Activated CD8-positive, alpha-beta T cell treated with anti-CD3 and anti-CD28 coated beads for 36 hours (primary cell): ENCODE data around the gene PPARGC1A. TPM values are rescaled to one million over a fixed set of nuclear protein-coding genes. Genes with fewer than 3 reads are reported as not detected.

Experiments
- ATAC-seq: fragments of 200-7000 bp; cut with Tn5 transposase; one replicate; pipeline ENCODE4 v1.10.0; 2021; ENCODE audit warnings: mild to moderate bottlenecking, moderate library complexity
- CTCF ChIA-PET: fragments of 350-600 bp; sonication (Branson Sonifier 250); formaldehyde crosslinking; loops from one replicate; lab custom pipeline; 2021; ENCODE audit warnings: antibody characterized with exemption; lab: Charles Lee
- POLR2A ChIA-PET: fragments of 350-600 bp; sonication (Branson Sonifier 250); formaldehyde crosslinking; loops from one replicate; lab custom pipeline; 2021; ENCODE audit warnings: antibody characterized with exemption; lab: Charles Lee
- DNase-seq: peaks from one replicate; pipeline ENCODE4 v3.0.0-alpha.2; 2020
- H3K27ac Mint-ChIP-seq: one replicate; pipeline ENCODE4 v1.8.0; 2021; ENCODE audit warnings: mild to moderate bottlenecking, mixed read lengths
- H3K27me3 Mint-ChIP-seq: one replicate; pipeline ENCODE4 v1.8.0; 2021; ENCODE audit warnings: mixed read lengths
- H3K36me3 Mint-ChIP-seq: one replicate; pipeline ENCODE4 v1.8.0; 2021; ENCODE audit warnings: low read depth, mixed read lengths
- H3K4me1 Mint-ChIP-seq: one replicate; pipeline ENCODE4 v1.8.0; 2021; ENCODE audit warnings: low read depth, mixed read lengths
- H3K4me3 Mint-ChIP-seq: one replicate; pipeline ENCODE4 v1.8.0; 2021; ENCODE audit warnings: mild to moderate bottlenecking, moderate library complexity, mixed read lengths
- H3K9me3 Mint-ChIP-seq: one replicate; pipeline ENCODE4 v1.8.0; 2021; ENCODE audit warnings: mixed read lengths
- CTCF ChIP-seq: fragments of 200-600 bp; IDR thresholded peaks from one replicate; pipeline ENCODE4 v1.8.0; 2022; ENCODE audit warnings: antibody characterized with exemption, mild to moderate bottlenecking
- intact Hi-C: fragments of 100-400 bp; cut with micrococcal nuclease; formaldehyde crosslinking; loops from one replicate; pipeline ENCODE4 v1.10.0; 2022
- total RNA-seq, 2 experiments: library from RNA; stranded (reverse); gene quantifications; one replicate each; pipeline ENCODE4 v1.2.3, GENCODE V29; 2021

Gene PPARGC1A
- total RNA-seq, 2 experiments from 2014 or later = not detected

GRCh38 chr4:23887989-23888388, 1.9 kb downstream of the PPARGC1A start:
- H3K4me3 Mint-ChIP-seq = no peak overlapping the region
- H3K27ac Mint-ChIP-seq = no peak overlapping the region
- ATAC-seq (no peak), DNase-seq (no peak)
- intact Hi-C loops = no loop called here
- no peaks in the 10 kb centered on the region for H3K36me3 Mint-ChIP-seq
- H3K27me3 Mint-ChIP-seq = peaks cover 18% of the 10 kb centered on the region
- H3K9me3 Mint-ChIP-seq = no peaks in the 10 kb centered on the region
- H3K4me1 Mint-ChIP-seq = peaks cover 10% of the 10 kb centered on the region
- ChIA-PET CTCF (interaction anchor here (0.6 kb wide), 1 partner anchor 12 kb away, joined by 3 read pairs; no protein-coding TSS in a partner anchor), POLR2A (no interaction called here)
- TF ChIP-seq CTCF = no peak

- no peaks in the 10 kb centered on the region for H3K9me3 Mint-ChIP-seq
- ChIA-PET POLR2A (no interaction called here), CTCF (no interaction called here)
- DNase-seq (no peak), ATAC-seq (no peak)
- peaks cover 16% of the 10 kb centered on the region for H3K27me3 Mint-ChIP-seq
- TF ChIP-seq CTCF = no peak
- H3K36me3 Mint-ChIP-seq = no peaks in the 10 kb centered on the region
- intact Hi-C loops = no loop called here
- no peak overlapping the region for H3K27ac Mint-ChIP-seq
- H3K4me3 Mint-ChIP-seq = no peak overlapping the region
- peaks cover 10% of the 10 kb centered on the region for H3K4me1 Mint-ChIP-seq
Measured at GRCh38 chr4:23887173-23887572, 2.7 kb downstream of the PPARGC1A start.

GRCh38 chr4:23885943-23886590, 3.8 kb downstream of the PPARGC1A start:
- TF ChIP-seq CTCF = no peak
- no peak overlapping the region for H3K4me3 Mint-ChIP-seq
- CTCF ChIA-PET = no interaction called here
- no peaks in the 10 kb centered on the region for H3K9me3 Mint-ChIP-seq
- intact Hi-C loops = no loop called here
- no peak overlapping the region for H3K27ac Mint-ChIP-seq
- DNase-seq (no peak), ATAC-seq (no peak)
- no peaks in the 10 kb centered on the region for H3K36me3 Mint-ChIP-seq
- peaks cover 10% of the 10 kb centered on the region for H3K4me1 Mint-ChIP-seq
- peaks cover 16% of the 10 kb centered on the region for H3K27me3 Mint-ChIP-seq
- POLR2A ChIA-PET = no interaction called here

GRCh38 chr4:23884741-23885140, 5.1 kb downstream of the PPARGC1A start:
- POLR2A ChIA-PET = no interaction called here
- Mint-ChIP-seq H3K27ac (no peak overlapping the region), H3K4me1 (peaks cover 8% of the 10 kb centered on the region), H3K4me3 (no peak overlapping the region), H3K27me3 (peaks cover 10% of the 10 kb centered on the region), H3K9me3 (no peaks in the 10 kb centered on the region), H3K36me3 (no peaks in the 10 kb centered on the region)
- intact Hi-C loops = no loop called here
- CTCF ChIA-PET = interaction anchor here (0.6 kb wide), 1 partner anchor 470 kb away, joined by 3 read pairs; no protein-coding TSS in a partner anchor
- ATAC-seq (no peak), DNase-seq (no peak)
- no peak for TF ChIP-seq CTCF

- ChIA-PET CTCF (no interaction called here), POLR2A (no interaction called here)
- Mint-ChIP-seq H3K9me3 (no peaks in the 10 kb centered on the region), H3K36me3 (no peaks in the 10 kb centered on the region), H3K4me1 (peaks cover 6% of the 10 kb centered on the region), H3K27me3 (peaks cover 8% of the 10 kb centered on the region), H3K27ac (no peak overlapping the region), H3K4me3 (no peak overlapping the region)
- no peak for TF ChIP-seq CTCF
- intact Hi-C loops = no loop called here
- ATAC-seq = no peak
- DNase-seq = no peak
Measured at GRCh38 chr4:23884261-23884660, 5.6 kb downstream of the PPARGC1A start.
